OCI-LY3 (cell line): ENCODE data around the gene ERLEC1.

Source experiments
- H2AFZ ChIP-seq: fragments of 200-600, 300-600 bp; shearing (Covaris generic); 2 replicates; pipeline ENCODE4 v1.6.0; 2014; ENCODE audit warnings: antibody characterized with exemption, low read depth, low read length
- H3K27ac ChIP-seq: fragments of 200-600, 300-600 bp; sonication (generic); 2 replicates; pipeline ENCODE4 v1.5.1; 2014; ENCODE audit warnings: mild to moderate bottlenecking, low read length, moderate library complexity, mixed read lengths
- H3K27me3 ChIP-seq: fragments of 200-600, 300-600 bp; sonication (generic); 2 replicates; pipeline ENCODE4 v1.6.1; 2014; ENCODE audit warnings: low read depth, low read length, mixed read lengths
- H3K36me3 ChIP-seq: fragments of 200-600, 300-600 bp; sonication (generic); replicated peaks from 2 replicates; pipeline ENCODE3; 2014; ENCODE audit warnings: low read depth, low read length, mixed read lengths
- H3K4me1 ChIP-seq: fragments of 300-600, 200-600 bp; sonication (generic); 2 replicates; pipeline ENCODE4 v1.6.1; 2014; ENCODE audit warnings: low read length, mixed read lengths
- H3K4me2 ChIP-seq: fragments of 200-600, 300-600 bp; sonication (generic); 2 replicates; pipeline ENCODE4 v1.6.1; 2014; ENCODE audit warnings: low read length, mixed read lengths
- H3K4me3 ChIP-seq: fragments of 300-600, 200-600 bp; sonication (generic); 2 replicates; pipeline ENCODE4 v1.5.1; 2014; ENCODE audit warnings: antibody characterized with exemption, mild to moderate bottlenecking, low read length, moderate library complexity
- H3K79me2 ChIP-seq: fragments of 300-600, 200-600 bp; shearing (Covaris generic); 2 replicates; pipeline ENCODE4 v1.6.1; 2014; ENCODE audit warnings: mild to moderate bottlenecking, low read length, mixed read lengths
- H3K9ac ChIP-seq: fragments of 300-600, 200-600 bp; shearing (Covaris generic); 2 replicates; pipeline ENCODE4 v1.6.0; 2014; ENCODE audit warnings: mild to moderate bottlenecking, low read length, moderate library complexity
- H3K9me3 ChIP-seq: fragments of 200-600, 300-600 bp; shearing (Covaris generic); 2 replicates; pipeline ENCODE4 v1.6.1; 2014; ENCODE audit warnings: low read length, mixed read lengths; ENCODE audit not compliant: insufficient read depth
- H4K20me1 ChIP-seq: fragments of 200-600, 300-600 bp; sonication (generic); 2 replicates; pipeline ENCODE4 v1.6.1; 2016; ENCODE audit warnings: low read length, mixed read lengths; ENCODE audit not compliant: insufficient read depth
- CTCF ChIP-seq: fragments of 200-600, 300-600 bp; sonication (generic); IDR thresholded peaks from 2 replicates; pipeline ENCODE4 v1.5.1; 2014; ENCODE audit warnings: antibody characterized with exemption, low read length, low read depth
- EZH2phosphoT487 ChIP-seq: fragments of 200-600 bp; shearing (Covaris generic); IDR thresholded peaks from 2 replicates; pipeline ENCODE4 v1.6.1; 2018; ENCODE audit warnings: antibody characterized with exemption, mixed run types, low read depth

The ERLEC1 gene

GRCh38 chr2:53867169-53867568, 80.3 kb downstream of the ERLEC1 start:
- no peak overlapping the region for H2AFZ ChIP-seq

GRCh38 chr2:53867773-53868172, 80.9 kb downstream of the ERLEC1 start:
- Histone ChIP-seq H3K9me3 (no peaks in the 10 kb centered on the region), H3K9ac (no peak overlapping the region), H4K20me1 (no peaks in the 10 kb centered on the region), H2AFZ (no peak overlapping the region), H3K36me3 (peaks cover 33% of the 10 kb centered on the region), H3K4me3 (no peak overlapping the region), H3K79me2 (no peaks in the 10 kb centered on the region), H3K27ac (no peak overlapping the region), H3K27me3 (no peaks in the 10 kb centered on the region), H3K4me1 (peaks cover 6% of the 10 kb centered on the region), H3K4me2 (no peak overlapping the region)
- TF ChIP-seq CTCF = no peak
- no peak for TF ChIP-seq EZH2phosphoT487

More at GRCh38 chr2:53867169-53867568, 80.3 kb downstream of the ERLEC1 start:
- Histone ChIP-seq H3K9ac (no peak overlapping the region), H3K9me3 (no peaks in the 10 kb centered on the region), H3K4me3 (no peak overlapping the region), H3K4me2 (no peak overlapping the region), H3K4me1 (peaks cover 6% of the 10 kb centered on the region), H3K36me3 (peaks cover 33% of the 10 kb centered on the region), H4K20me1 (no peaks in the 10 kb centered on the region), H3K79me2 (no peaks in the 10 kb centered on the region), H3K27ac (no peak overlapping the region), H3K27me3 (no peaks in the 10 kb centered on the region)
- TF ChIP-seq EZH2phosphoT487 = no peak
- TF ChIP-seq CTCF = no peak
